Measurements from ENCODE around the gene MCF2L2.
A peak's percentile ranks its signal among the peaks of the same experiment; 100 is the strongest.

The MCF2L2 gene

DNA sequence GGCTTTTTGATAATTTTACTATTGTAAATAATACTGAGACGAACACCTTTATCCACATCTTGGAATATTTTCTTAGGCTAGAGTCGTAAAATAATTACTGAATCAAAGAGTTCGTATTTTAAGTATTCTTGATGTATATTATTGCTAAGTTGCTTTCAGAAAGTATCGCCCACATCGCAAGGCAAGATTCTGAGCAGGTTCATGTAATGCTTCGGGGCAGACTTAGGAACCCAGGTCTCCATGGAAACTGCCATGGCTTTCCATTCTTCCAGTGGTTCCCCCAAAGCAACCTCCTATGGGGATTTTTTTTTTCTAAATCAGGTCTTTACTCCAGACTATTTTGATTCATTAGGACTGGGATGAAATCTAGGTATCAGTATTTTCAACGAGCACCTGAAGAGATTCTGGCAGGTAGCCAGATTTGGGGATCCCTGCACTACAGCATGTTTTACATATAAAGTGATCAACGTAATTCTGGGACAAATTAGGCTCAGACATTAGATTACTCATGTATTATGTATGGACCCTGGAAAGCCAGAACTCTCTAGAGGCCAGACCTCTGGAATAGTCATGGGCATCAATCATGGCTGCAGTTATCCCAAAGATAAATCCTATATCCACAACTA, 88.8 kb downstream of the MCF2L2 start:
- no peak overlapping the region for H3K4me3 ChIP-seq (ENCODE audit: low read depth, low read length)
- no peak for DNase-seq (ENCODE audit: low read depth)
- TF ChIP-seq POLR2A (IDR thresholded peaks at IDR 0.05; ENCODE audit: extremely low read depth, insufficient read length): no peak
- TF ChIP-seq, protein P1, sequence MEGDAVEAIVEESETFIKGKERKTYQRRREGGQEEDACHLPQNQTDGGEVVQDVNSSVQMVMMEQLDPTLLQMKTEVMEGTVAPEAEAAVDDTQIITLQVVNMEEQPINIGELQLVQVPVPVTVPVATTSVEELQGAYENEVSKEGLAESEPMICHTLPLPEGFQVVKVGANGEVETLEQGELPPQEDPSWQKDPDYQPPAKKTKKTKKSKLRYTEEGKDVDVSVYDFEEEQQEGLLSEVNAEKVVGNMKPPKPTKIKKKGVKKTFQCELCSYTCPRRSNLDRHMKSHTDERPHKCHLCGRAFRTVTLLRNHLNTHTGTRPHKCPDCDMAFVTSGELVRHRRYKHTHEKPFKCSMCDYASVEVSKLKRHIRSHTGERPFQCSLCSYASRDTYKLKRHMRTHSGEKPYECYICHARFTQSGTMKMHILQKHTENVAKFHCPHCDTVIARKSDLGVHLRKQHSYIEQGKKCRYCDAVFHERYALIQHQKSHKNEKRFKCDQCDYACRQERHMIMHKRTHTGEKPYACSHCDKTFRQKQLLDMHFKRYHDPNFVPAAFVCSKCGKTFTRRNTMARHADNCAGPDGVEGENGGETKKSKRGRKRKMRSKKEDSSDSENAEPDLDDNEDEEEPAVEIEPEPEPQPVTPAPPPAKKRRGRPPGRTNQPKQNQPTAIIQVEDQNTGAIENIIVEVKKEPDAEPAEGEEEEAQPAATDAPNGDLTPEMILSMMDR (IDR thresholded peaks at IDR 0.05; ENCODE audit: low read depth, low read length): no peak
- TF ChIP-seq MYC (IDR thresholded peaks at IDR 0.05; ENCODE audit: low read depth, low read length): no peak
- TF ChIP-seq, protein P2, sequence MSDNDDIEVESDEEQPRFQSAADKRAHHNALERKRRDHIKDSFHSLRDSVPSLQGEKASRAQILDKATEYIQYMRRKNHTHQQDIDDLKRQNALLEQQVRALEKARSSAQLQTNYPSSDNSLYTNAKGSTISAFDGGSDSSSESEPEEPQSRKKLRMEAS (IDR thresholded peaks at IDR 0.05; ENCODE audit: low read depth, low read length): no peak

DNA sequence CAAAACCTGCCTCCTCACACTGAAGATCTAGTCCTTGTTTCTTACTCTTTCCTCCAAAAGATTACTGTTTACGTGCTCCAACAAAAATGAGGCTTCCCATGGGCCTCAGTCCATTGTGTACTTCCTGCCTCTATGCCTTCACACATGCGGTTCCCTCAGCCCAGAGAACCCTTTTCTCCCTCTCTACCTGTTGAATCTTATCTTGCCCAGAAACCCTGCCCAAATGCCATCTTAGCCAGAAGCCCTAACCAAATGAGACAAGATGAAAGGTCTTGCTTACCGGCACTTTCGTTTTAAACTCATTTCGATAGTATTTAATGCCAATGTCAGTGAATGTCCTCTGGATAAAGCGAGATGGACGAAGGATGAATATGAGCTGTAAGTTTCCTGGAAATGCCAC, 89.9 kb downstream of the MCF2L2 start:
- no peak overlapping the region for H3K4me3 ChIP-seq (ENCODE audit: low read depth, low read length)
- TF ChIP-seq, protein P1 (IDR thresholded peaks at IDR 0.05; ENCODE audit: low read depth, low read length): no peak
- no peak for TF ChIP-seq MYC (IDR thresholded peaks at IDR 0.05; ENCODE audit: low read depth, low read length)
- TF ChIP-seq POLR2A (IDR thresholded peaks at IDR 0.05; ENCODE audit: extremely low read depth, insufficient read length): no peak
- no peak for DNase-seq (ENCODE audit: low read depth)

DNA sequence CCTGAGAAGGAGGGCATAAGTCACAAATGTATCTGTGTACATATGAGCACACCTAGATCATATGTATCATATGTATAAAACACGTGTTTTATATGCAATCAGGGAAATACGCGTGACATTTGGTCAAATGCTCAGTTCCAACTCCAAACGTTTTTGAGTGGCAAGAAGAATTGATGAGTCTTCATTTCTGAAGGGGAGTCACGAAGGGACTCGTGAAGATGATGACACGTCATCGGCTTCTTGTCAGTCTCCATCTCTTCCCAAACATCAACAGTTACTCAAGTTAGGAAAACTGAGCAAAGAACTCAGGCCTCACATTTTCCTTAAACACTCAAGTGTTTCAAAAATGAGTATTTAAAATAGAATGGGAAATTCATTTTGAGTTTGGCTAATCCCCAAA, 95.9 kb downstream of the MCF2L2 start:
- H3K4me3 ChIP-seq (ENCODE audit: low read depth, low read length): no peak overlapping the region
- TF ChIP-seq, protein P1 (IDR thresholded peaks at IDR 0.05; ENCODE audit: low read depth, low read length): no peak
- TF ChIP-seq POLR2A (IDR thresholded peaks at IDR 0.05; ENCODE audit: extremely low read depth, insufficient read length) (no peak), MYC (IDR thresholded peaks at IDR 0.05; ENCODE audit: low read depth, low read length) (no peak)
- TF ChIP-seq, protein P2 (IDR thresholded peaks at IDR 0.05; ENCODE audit: low read depth, low read length): no peak
- DNase-seq (ENCODE audit: low read depth): no peak

DNA sequence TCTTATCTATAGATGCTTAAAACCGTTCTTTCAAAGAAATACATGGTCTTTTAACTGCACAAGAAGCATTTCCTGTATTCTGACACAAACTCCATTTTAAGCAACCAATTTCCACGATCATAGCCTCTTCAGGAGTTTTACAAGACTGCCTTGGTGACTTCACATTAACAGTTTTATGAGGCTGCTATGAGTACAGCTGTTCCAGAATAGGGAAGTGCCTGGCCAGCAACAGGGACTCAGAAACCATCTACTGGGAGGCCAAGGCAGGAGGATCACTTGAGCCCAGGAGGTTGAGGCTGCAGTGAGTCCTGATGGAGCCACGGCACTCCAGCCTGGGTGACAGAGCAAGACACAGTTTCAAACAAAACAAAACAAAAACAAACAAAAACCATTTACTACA, 96.9 kb downstream of the MCF2L2 start:
- peak; percentile 86 for DNase-seq (ENCODE audit: low read depth)
- H3K4me3 ChIP-seq (ENCODE audit: low read depth, low read length): no peak overlapping the region
- no peak for TF ChIP-seq MYC (IDR thresholded peaks at IDR 0.05; ENCODE audit: low read depth, low read length)
- TF ChIP-seq, protein P1 (IDR thresholded peaks at IDR 0.05; ENCODE audit: low read depth, low read length): no peak
- no peak for TF ChIP-seq POLR2A (IDR thresholded peaks at IDR 0.05; ENCODE audit: extremely low read depth, insufficient read length)
- TF ChIP-seq, protein P2 (IDR thresholded peaks at IDR 0.05; ENCODE audit: low read depth, low read length): no peak

DNA sequence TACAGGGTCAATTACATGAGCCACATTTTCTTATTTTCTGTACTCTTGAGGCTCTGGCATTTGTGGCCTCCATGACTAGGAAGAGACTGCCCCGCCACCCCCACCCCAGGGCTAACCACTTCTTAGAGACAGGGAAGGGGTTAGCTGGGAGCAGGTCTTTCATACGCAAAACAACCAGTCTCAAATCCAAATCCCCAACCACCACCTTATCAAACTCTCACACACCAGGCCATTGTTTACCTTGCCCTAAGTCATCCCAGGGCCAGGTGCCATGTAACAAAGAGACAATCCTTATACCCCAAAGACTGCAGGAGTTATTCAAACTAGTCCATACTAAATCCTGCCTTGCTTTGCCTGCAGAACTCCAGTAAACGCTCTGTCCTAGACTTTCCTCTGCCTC, 97.5 kb downstream of the MCF2L2 start:
- TF ChIP-seq MYC (IDR thresholded peaks at IDR 0.05; ENCODE audit: low read depth, low read length) (no peak), POLR2A (IDR thresholded peaks at IDR 0.05; ENCODE audit: extremely low read depth, insufficient read length) (no peak)
- TF ChIP-seq, protein P2 (IDR thresholded peaks at IDR 0.05; ENCODE audit: low read depth, low read length): no peak
- TF ChIP-seq, protein P1 (IDR thresholded peaks at IDR 0.05; ENCODE audit: low read depth, low read length): no peak
- peak; percentile 38 for DNase-seq (ENCODE audit: low read depth)
- no peak overlapping the region for H3K4me3 ChIP-seq (ENCODE audit: low read depth, low read length)

DNA sequence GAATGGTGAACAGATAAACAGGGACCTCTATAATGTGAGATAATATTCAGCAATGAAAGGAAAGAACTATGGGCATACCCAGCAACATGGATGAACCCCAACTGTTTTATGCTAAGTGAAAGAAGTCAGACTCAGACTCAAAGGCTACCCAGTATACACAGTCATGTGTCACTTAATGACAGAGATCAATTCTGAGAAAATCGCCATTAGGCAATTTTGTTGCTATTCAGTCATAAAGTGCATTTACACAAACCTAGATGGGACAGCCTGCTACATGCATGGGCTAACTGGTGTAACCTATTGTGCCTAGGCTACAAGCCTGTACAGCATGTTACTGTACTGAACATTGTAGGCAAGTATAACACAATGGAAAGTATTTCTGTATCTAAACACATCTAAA, 98.9 kb downstream of the MCF2L2 start:
- H3K4me3 ChIP-seq (ENCODE audit: low read depth, low read length): no peak overlapping the region
- TF ChIP-seq POLR2A (IDR thresholded peaks at IDR 0.05; ENCODE audit: extremely low read depth, insufficient read length): no peak
- TF ChIP-seq, protein P1 (IDR thresholded peaks at IDR 0.05; ENCODE audit: low read depth, low read length): no peak
- TF ChIP-seq, protein P2 (IDR thresholded peaks at IDR 0.05; ENCODE audit: low read depth, low read length): no peak
- no peak for TF ChIP-seq MYC (IDR thresholded peaks at IDR 0.05; ENCODE audit: low read depth, low read length)
- DNase-seq (ENCODE audit: low read depth): no peak

Measured in NB4 (cell line).